Smooth muscle cell (in vitro differentiated cells): Measurements from ENCODE around the gene CNTN1. TPM values are rescaled to one million over a fixed set of nuclear protein-coding genes. Genes with fewer than 3 reads are reported as not detected.
A peak's percentile ranks its signal among the peaks of the same experiment; 100 is the strongest.

Source experiments
- DNase-seq: peaks from one replicate; lab custom pipeline; 2025; ENCODE audit not compliant: unreplicated experiment; lab: John Stamatoyannopoulos, UW
- H2AFZ ChIP-seq: fragments of 200-600 bp; sonication (generic); 2 replicates; pipeline ENCODE4 v1.6.0; 2016; ENCODE audit warnings: antibody characterized with exemption, low read depth, mild to moderate bottlenecking
- H3F3A ChIP-seq: fragments of 200-600 bp; sonication (generic); 2 replicates; pipeline ENCODE4 v1.6.0; 2017; ENCODE audit warnings: antibody characterized with exemption, low read depth
- H3K27ac ChIP-seq: fragments of 200-600 bp; sonication (generic); 2 replicates; pipeline ENCODE4 v1.5.1; 2016; ENCODE audit warnings: low read depth, mild to moderate bottlenecking
- H3K27me3 ChIP-seq: fragments of 200-600 bp; sonication (generic); 2 replicates; pipeline ENCODE4 v1.6.1; 2016; ENCODE audit warnings: low read depth, mild to moderate bottlenecking
- H3K36me3 ChIP-seq: fragments of 200-600 bp; sonication (generic); 2 replicates; pipeline ENCODE4 v1.5.1; 2016; ENCODE audit warnings: low read depth
- H3K4me1 ChIP-seq: fragments of 200-600 bp; sonication (generic); 2 replicates; pipeline ENCODE4 v1.5.1; 2016; ENCODE audit warnings: low read depth
- H3K4me2 ChIP-seq: fragments of 200-600 bp; sonication (generic); 2 replicates; pipeline ENCODE4 v1.6.0; 2016; ENCODE audit warnings: mild to moderate bottlenecking
- H3K4me3 ChIP-seq: fragments of 200-600 bp; sonication (generic); 2 replicates; pipeline ENCODE4 v1.5.1; 2016; ENCODE audit warnings: mild to moderate bottlenecking
- H3K79me2 ChIP-seq: fragments of 200-600 bp; sonication (generic); 2 replicates; pipeline ENCODE4 v1.6.0; 2016; ENCODE audit warnings: low read depth, mild to moderate bottlenecking
- H3K9ac ChIP-seq: fragments of 200-600 bp; sonication (generic); 2 replicates; pipeline ENCODE4 v1.6.0; 2016; ENCODE audit warnings: low read depth
- H3K9me3 ChIP-seq: fragments of 200-600 bp; sonication (generic); replicated peaks from 2 replicates; pipeline ENCODE4 v1.5.1; 2016; ENCODE audit warnings: low read depth
- H4K20me1 ChIP-seq: fragments of 200-600 bp; sonication (generic); 2 replicates; pipeline ENCODE4 v1.6.0; 2016; ENCODE audit warnings: low read depth
- WGBS: methylation state at CpG from one replicate; pipeline ENCODE4 v1.1.7; 2016; ENCODE audit warnings: low lambda C conversion rate; 5-methylcytosine and 5-hydroxymethylcytosine counted together
- polyA plus RNA-seq: library from polyadenylated mRNA; unstranded; fragments of >200 nt; fragmentation: Nextera tagmentation; extraction: Ambion mirVana; gene quantifications from 2 replicates; pipeline ENCODE4 v1.2.1, GENCODE V29; 2016
- total RNA-seq: library from RNA; depleted of rRNA; stranded (reverse); fragments of >200 nt; gene quantifications from 2 replicates; pipeline ENCODE4 v1.2.3, GENCODE V29; 2014
- TF ChIP-seq, protein P1 (sequence below): fragments of 200-600 bp; sonication (generic); IDR thresholded peaks from 2 replicates; pipeline ENCODE4 v1.5.1; 2017; ENCODE audit warnings: borderline replicate concordance, mild to moderate bottlenecking, antibody characterized with exemption; ENCODE audit not compliant: insufficient read depth, poor library complexity, severe bottlenecking

Gene CNTN1
- total and polyA plus RNA-seq, 2 experiments from 2014 or later, result 0.37 to 0.94 TPM

DNA sequence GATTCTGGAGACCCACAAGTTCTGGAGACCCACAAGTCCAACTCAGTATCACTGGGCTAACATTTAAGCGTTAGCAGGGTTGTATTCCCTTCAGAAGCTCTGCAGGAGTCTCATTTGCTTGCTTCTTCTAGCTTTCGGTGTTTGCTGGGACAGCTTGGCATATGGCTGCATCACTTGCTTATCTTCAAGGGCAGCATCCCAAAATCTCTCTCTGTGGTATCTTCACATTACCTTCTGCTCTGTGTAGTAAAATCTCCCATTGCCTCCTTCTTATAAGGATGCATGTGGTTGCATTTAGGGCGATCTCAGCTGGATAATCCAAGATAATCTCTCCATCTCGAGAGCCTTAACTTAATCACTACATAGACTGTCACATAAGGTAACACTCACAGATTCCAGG, 7.3 kb upstream of the CNTN1 start:
- H3K4me2 ChIP-seq, result no peak overlapping the region

DNA sequence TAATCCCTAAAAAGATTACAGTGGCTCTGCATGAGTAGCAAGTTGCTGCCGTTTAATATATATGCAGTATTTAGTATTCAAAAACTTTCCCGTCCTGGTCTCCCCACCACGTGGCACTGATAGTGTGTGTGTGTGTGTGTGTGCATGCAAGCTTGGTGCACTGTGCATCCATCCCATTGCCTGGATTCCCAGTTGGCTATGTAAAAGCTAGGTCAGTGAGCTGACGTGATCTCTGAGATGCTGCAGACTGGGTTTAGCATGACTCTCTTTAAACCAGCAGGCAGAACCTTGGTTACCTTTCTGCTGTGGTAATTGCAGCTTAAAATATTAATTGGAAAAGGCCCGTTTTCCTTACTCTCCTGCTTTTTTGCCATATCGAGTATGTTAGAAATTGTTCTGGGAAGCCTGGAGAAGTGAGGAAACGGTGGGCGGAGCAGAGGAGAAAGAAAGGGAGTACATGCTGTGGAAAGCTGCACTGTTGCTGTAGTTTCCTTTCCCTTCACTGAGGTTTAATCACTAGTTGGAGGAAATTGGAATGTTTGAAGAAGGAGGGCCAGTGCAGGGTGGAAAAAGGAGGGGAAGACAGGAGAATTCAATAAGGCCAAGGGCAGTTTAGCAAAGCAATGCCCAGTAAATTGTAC, 4.0 kb upstream of the CNTN1 start:
- Histone ChIP-seq H3K4me3 (no peak overlapping the region), H3K36me3 (no peaks in the 10 kb centered on the region), H4K20me1 (no peaks in the 10 kb centered on the region), H3K27ac (no peak overlapping the region), H3K9ac (no peak overlapping the region), H3K9me3 (no peaks in the 10 kb centered on the region), H3K4me1 (peaks cover 4% of the 10 kb centered on the region), H3K27me3 (peaks cover 22% of the 10 kb centered on the region), H3F3A (no peaks in the 10 kb centered on the region), H3K79me2 (no peaks in the 10 kb centered on the region), H2AFZ (no peak overlapping the region), H3K4me2 (no peak overlapping the region)
- 82% methylated on average over 8 of the region's 8 CpGs for WGBS
- DNase-seq, result no peak
- TF ChIP-seq, protein P1, sequence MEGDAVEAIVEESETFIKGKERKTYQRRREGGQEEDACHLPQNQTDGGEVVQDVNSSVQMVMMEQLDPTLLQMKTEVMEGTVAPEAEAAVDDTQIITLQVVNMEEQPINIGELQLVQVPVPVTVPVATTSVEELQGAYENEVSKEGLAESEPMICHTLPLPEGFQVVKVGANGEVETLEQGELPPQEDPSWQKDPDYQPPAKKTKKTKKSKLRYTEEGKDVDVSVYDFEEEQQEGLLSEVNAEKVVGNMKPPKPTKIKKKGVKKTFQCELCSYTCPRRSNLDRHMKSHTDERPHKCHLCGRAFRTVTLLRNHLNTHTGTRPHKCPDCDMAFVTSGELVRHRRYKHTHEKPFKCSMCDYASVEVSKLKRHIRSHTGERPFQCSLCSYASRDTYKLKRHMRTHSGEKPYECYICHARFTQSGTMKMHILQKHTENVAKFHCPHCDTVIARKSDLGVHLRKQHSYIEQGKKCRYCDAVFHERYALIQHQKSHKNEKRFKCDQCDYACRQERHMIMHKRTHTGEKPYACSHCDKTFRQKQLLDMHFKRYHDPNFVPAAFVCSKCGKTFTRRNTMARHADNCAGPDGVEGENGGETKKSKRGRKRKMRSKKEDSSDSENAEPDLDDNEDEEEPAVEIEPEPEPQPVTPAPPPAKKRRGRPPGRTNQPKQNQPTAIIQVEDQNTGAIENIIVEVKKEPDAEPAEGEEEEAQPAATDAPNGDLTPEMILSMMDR, result no peak

More for the DNA sequence above, 7.3 kb upstream of the CNTN1 start:
- no peak for DNase-seq
- no peaks in the 10 kb centered on the region for H3K27me3 ChIP-seq
- no peak overlapping the region for H3K9ac ChIP-seq
- H3K79me2 ChIP-seq, result no peaks in the 10 kb centered on the region
- H3K4me1 ChIP-seq, result no peaks in the 10 kb centered on the region
- H3K4me3 ChIP-seq, result no peak overlapping the region
- TF ChIP-seq, protein P1, result no peak
- no peaks in the 10 kb centered on the region for H3K9me3 ChIP-seq
- no peaks in the 10 kb centered on the region for H4K20me1 ChIP-seq
- WGBS, result 68% methylated on average over 4 of the region's 4 CpGs
- no peak overlapping the region for H3K27ac ChIP-seq
- no peaks in the 10 kb centered on the region for H3F3A ChIP-seq
- no peaks in the 10 kb centered on the region for H3K36me3 ChIP-seq
- no peak overlapping the region for H2AFZ ChIP-seq

DNA sequence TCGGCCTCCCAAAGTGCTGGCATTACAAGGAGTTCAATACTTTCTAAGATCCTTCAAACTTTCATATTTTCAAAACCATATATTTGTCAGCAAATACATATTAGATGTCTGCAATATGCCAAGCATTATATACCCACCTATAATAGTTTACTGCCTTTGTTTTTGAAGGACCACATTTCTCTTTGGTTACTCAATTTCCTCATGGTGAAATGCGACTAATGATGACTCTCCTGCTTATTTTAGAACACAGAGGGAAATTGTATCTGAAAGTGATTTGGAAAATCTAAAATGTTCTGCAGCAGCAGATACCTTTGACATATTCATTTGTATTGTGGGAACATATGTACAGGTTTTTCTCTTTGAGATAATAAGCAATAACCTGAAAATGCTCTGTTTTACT, 2.7 kb upstream of the CNTN1 start:
- H3K9me3 ChIP-seq, result no peaks in the 10 kb centered on the region
- H3K27me3 ChIP-seq, result peaks cover 36% of the 10 kb centered on the region
- no peaks in the 10 kb centered on the region for H3K36me3 ChIP-seq
- no peaks in the 10 kb centered on the region for H3K79me2 ChIP-seq
- TF ChIP-seq, protein P1, result no peak
- H3K9ac ChIP-seq, result no peak overlapping the region
- no peak for DNase-seq
- H3K4me3 ChIP-seq, result no peak overlapping the region
- no peak overlapping the region for H3K4me2 ChIP-seq
- 96% methylated on average over 2 of the region's 2 CpGs for WGBS
- H4K20me1 ChIP-seq, result no peaks in the 10 kb centered on the region
- no peak overlapping the region for H3K27ac ChIP-seq
- H2AFZ ChIP-seq, result no peak overlapping the region
- H3K4me1 ChIP-seq, result peaks cover 6% of the 10 kb centered on the region
- H3F3A ChIP-seq, result no peaks in the 10 kb centered on the region

DNA sequence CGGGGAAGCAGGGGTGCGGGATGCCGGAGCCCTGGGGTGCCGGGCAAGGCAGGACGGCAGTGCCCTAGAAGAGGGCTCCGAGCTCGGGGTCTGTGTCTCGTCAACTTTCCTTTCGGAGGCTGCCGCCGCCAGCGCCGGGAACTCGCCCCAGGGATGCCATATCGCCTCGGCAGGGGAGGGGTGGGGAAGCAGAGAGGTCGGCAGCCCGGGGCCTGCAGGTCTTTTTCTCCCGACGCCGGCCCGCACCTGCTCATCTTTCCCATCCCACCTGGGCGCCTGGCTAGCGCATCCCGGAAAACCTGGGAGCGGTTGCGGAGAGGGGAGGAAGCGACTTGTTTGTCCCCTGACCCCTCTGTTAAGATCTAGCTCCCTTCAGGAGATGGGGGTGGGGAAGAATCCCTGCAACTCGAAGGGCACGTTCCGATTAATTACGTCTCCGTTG, 547 bp downstream of the CNTN1 start:
- no peaks in the 10 kb centered on the region for H3F3A ChIP-seq
- TF ChIP-seq, protein P1, result no peak
- peak overlapping the region; percentile 69 for H3K4me3 ChIP-seq
- no peak overlapping the region for H3K27ac ChIP-seq
- H2AFZ ChIP-seq, result peak overlapping the region; percentile 75
- 2% methylated on average over 25 of the region's 33 CpGs for whole genome bisulfite sequencing
- no peaks in the 10 kb centered on the region for H3K79me2 ChIP-seq
- H3K9ac ChIP-seq, result no peak overlapping the region
- H3K36me3 ChIP-seq, result no peaks in the 10 kb centered on the region
- no peaks in the 10 kb centered on the region for H4K20me1 ChIP-seq
- H3K4me2 ChIP-seq, result peak overlapping the region; percentile 99
- no peak for DNase-seq
- peaks cover 6% of the 10 kb centered on the region for H3K4me1 ChIP-seq
- no peaks in the 10 kb centered on the region for H3K9me3 ChIP-seq
- H3K27me3 ChIP-seq, result peaks cover 56% of the 10 kb centered on the region
